GM12878 (cell line): ENCODE measurements around the gene AGPAT4. TPM values are rescaled to one million over a fixed set of nuclear protein-coding genes. Genes with fewer than 3 reads are reported as not detected.

Experiments used
- ATAC-seq: fragments of 200-7000 bp; cut with Tn5 transposase; 3 replicates; pipeline ENCODE4 v1.9.1; 2020; ENCODE audit warnings: mild to moderate bottlenecking, moderate library complexity
- BruUV-seq: library from RNA; stranded (reverse); fragments of 400-500 nt; replicated peaks from 2 replicates; lab custom pipeline; 2021; lab: Mats Ljungman, UMichigan
- CTCF ChIA-PET: fragments of 300-600 bp; sonication (Branson Sonifier 250); formaldehyde crosslinking; extraction: SDS; loops from one replicate; lab custom pipeline; 2021; ENCODE audit warnings: inconsistent platforms; lab: Yijun Ruan, JAX
- POLR2A ChIA-PET: fragments of 350-600 bp; formaldehyde crosslinking; extraction: SDS; loops from one replicate; lab custom pipeline; 2021; ENCODE audit warnings: inconsistent platforms; lab: Charles Lee
- RAD21 ChIA-PET: fragments of 300-600 bp; sonication (Branson Sonifier 250); formaldehyde crosslinking; loops from one replicate; lab custom pipeline; 2023; ENCODE audit warnings: antibody characterized with exemption; ENCODE audit not compliant: unreplicated experiment; lab: Charles Lee
- SMC1A ChIA-PET: fragments of 300-600 bp; sonication (Branson Sonifier 250); formaldehyde crosslinking; loops from one replicate; lab custom pipeline; 2023; ENCODE audit not compliant: unreplicated experiment, uncharacterized antibody; lab: Charles Lee
- DNase-seq: peaks from one replicate; pipeline ENCODE4 v3.0.0-alpha.2; 2011; ENCODE audit warnings: low read depth, low spot score
- FAIRE-seq: peaks from 3 replicates; lab custom pipeline; 2011; peaks lifted over from hg19 to GRCh38; lab: Jason Lieb, UNC
- H2AFZ ChIP-seq: 2 replicates; pipeline ENCODE4 v1.6.0; 2011; ENCODE audit warnings: low read depth, low read length, control low read depth; ENCODE audit not compliant: control insufficient read depth
- H3K27ac ChIP-seq: 2 replicates; pipeline ENCODE4 v1.5.1; 2011; ENCODE audit warnings: control low read depth; ENCODE audit not compliant: control insufficient read depth, insufficient read depth
- H3K27me3 ChIP-seq, 2 experiments: replicated peaks in 1 of 2; 2 replicates each; pipeline versions ENCODE4 v1.6.0 to v1.6.1; 2011; ENCODE audit warnings: low read length in 1 of 2; ENCODE audit not compliant: control insufficient read depth in 2 of 2, insufficient read depth in 2 of 2
- H3K36me3 ChIP-seq, 2 experiments: 2 replicates each; pipeline ENCODE4 v1.5.1; 2011; ENCODE audit warnings: low read length in 1 of 2; ENCODE audit not compliant: control insufficient read depth in 2 of 2, insufficient read depth in 2 of 2
- H3K4me1 ChIP-seq: 2 replicates; pipeline ENCODE4 v1.6.1; 2011; ENCODE audit warnings: mild to moderate bottlenecking, low read length, moderate library complexity, mixed read lengths; ENCODE audit not compliant: control insufficient read depth, insufficient read depth
- H3K4me2 ChIP-seq: 2 replicates; pipeline ENCODE4 v1.6.0; 2011; ENCODE audit warnings: control low read depth; ENCODE audit not compliant: control insufficient read depth, insufficient read depth
- H3K4me3 ChIP-seq: fragments of 200-600 bp; sonication (generic); 2 replicates; pipeline ENCODE4 v1.5.1; 2016
- H3K79me2 ChIP-seq: 2 replicates; pipeline ENCODE4 v1.6.0; 2011; ENCODE audit warnings: low read length; ENCODE audit not compliant: control insufficient read depth, insufficient read depth
- H3K9ac ChIP-seq: 2 replicates; pipeline ENCODE4 v1.8.0; 2011; ENCODE audit warnings: low read length, control low read depth, mixed read lengths; ENCODE audit not compliant: control insufficient read depth, insufficient read depth
- H3K9me3 ChIP-seq: replicated peaks from 3 replicates; pipeline ENCODE4 v1.5.1; 2011; ENCODE audit warnings: mild to moderate bottlenecking, low read length; ENCODE audit not compliant: control insufficient read depth, insufficient read depth
- H4K20me1 ChIP-seq: 2 replicates; pipeline ENCODE4 v1.6.0; 2011; ENCODE audit not compliant: control insufficient read depth, insufficient read depth
- FOS ChIP-seq: IDR thresholded peaks from 3 replicates; pipeline ENCODE4 v1.6.1; 2011; ENCODE audit warnings: borderline replicate concordance; ENCODE audit not compliant: insufficient read length; ENCODE audit errors: extremely low read depth
- GABPA ChIP-seq: IDR thresholded peaks from 2 replicates; pipeline ENCODE4 v1.6.1; 2014; ENCODE audit warnings: antibody characterized with exemption, low read depth, mild to moderate bottlenecking, inconsistent platforms
- HDAC2 ChIP-seq: fragments of 200-600 bp; sonication (generic); IDR thresholded peaks from 2 replicates; pipeline ENCODE4 v1.6.1; 2017
- NBN ChIP-seq: fragments of 450-650 bp; IDR thresholded peaks from 2 replicates; pipeline ENCODE4 v1.6.1; 2016
- NFYB ChIP-seq: IDR thresholded peaks from 2 replicates; pipeline ENCODE4 v1.6.1; 2011; ENCODE audit warnings: low read depth, mild to moderate bottlenecking, low read length, improper control_type of control experiment, moderate library complexity; ENCODE audit not compliant: insufficient read depth
- POLR2AphosphoS5 ChIP-seq: IDR thresholded peaks from 2 replicates; pipeline ENCODE4 v1.6.1; 2011; ENCODE audit warnings: mild to moderate bottlenecking, low read length, inconsistent platforms
- RAD51 ChIP-seq: fragments of 450-650 bp; IDR thresholded peaks from 2 replicates; pipeline ENCODE4 v1.6.1; 2016; ENCODE audit warnings: moderate library complexity, mild to moderate bottlenecking, inconsistent platforms
- SP1 ChIP-seq: IDR thresholded peaks from one replicate; pipeline ENCODE4 v1.6.1; 2011; ENCODE audit warnings: low read depth, low read length
- WRNIP1 ChIP-seq: IDR thresholded peaks from 2 replicates; pipeline ENCODE4 v1.6.1; 2011; ENCODE audit warnings: low read depth, low read length, improper control_type of control experiment, borderline replicate concordance
- ZNF24 ChIP-seq: fragments of 450-650 bp; IDR thresholded peaks from 2 replicates; pipeline ENCODE4 v1.6.1; 2017; ENCODE audit warnings: antibody characterized with exemption, mild to moderate bottlenecking
- ZSCAN29 ChIP-seq: fragments of 450-650 bp; IDR thresholded peaks from 2 replicates; pipeline ENCODE4 v1.6.1; 2017; ENCODE audit warnings: mild to moderate bottlenecking, moderate library complexity
- WGBS: methylation state at CpG from one replicate; pipeline ENCODE4 v1.1.6; 2016; ENCODE audit warnings: low lambda C conversion rate; ENCODE audit not compliant: insufficient replicate concordance, insufficient coverage; ENCODE audit errors: missing lambda C conversion rate; 5-methylcytosine and 5-hydroxymethylcytosine counted together
- in situ Hi-C: fragments of 300-500 bp; cut with MboI; formaldehyde crosslinking; loops from 9 replicates; pipeline ENCODE4 v1.14.3; 2018; ENCODE audit warnings: mixed read lengths
- intact Hi-C: fragments of 100-400 bp; cut with micrococcal nuclease; formaldehyde crosslinking; loops from one replicate; pipeline ENCODE4 v1.14.2; 2022; ENCODE audit not compliant: unreplicated experiment
- polyA plus RNA-seq, 11 experiments: library from polyadenylated mRNA; depleted of rRNA in 4 of 11; unstranded in 6 of 11; stranded (reverse) in 5 of 11; fragments of >200 nt; fragmentation: Nextera tagmentation in 4 of 11; fragmentation: Illumina TruSeq in 1 of 11; extraction: Ambion mirVana in 4 of 11; extraction: Trizol in 1 of 11; gene quantifications; 1 replicate in 1 of 11; 2 replicates in 10 of 11; pipeline versions ENCODE4 v1.2.1 to v1.2.3, GENCODE V29; 2011 to 2016; ENCODE audit warnings: inconsistent platforms in 2 of 11, missing spikeins in 2 of 11, low read depth in 1 of 11
- total RNA-seq, 4 experiments: library from RNA; depleted of rRNA in 3 of 4; stranded (reverse); fragments of >200 nt in 3 of 4; fragmentation: Illumina TruSeq in 1 of 4; extraction: Trizol in 1 of 4; gene quantifications; 2 replicates each; pipeline versions ENCODE4 v1.2.1 to v1.2.3, GENCODE V29; 2013 to 2021
- TF ChIP-seq, protein P1 (sequence below): fragments of 450-650 bp; IDR thresholded peaks from 2 replicates; pipeline ENCODE4 v1.6.1; 2017; ENCODE audit warnings: mild to moderate bottlenecking
- TF ChIP-seq, protein P2 (sequence below): fragments of 450-650 bp; IDR thresholded peaks from 2 replicates; pipeline ENCODE4 v1.6.1; 2017; ENCODE audit warnings: borderline replicate concordance
- TF ChIP-seq, protein P3 (sequence below): fragments of 450-650 bp; IDR thresholded peaks from 2 replicates; pipeline ENCODE4 v1.6.1; 2014; ENCODE audit warnings: mild to moderate bottlenecking

The AGPAT4 gene
- total and polyA plus RNA-seq, 10 of the 15 experiments (the other 5 are each of a cell fraction or from before 2014, with no cell fraction given): 0.34 to 2.2 (median 1.3) TPM

DNA sequence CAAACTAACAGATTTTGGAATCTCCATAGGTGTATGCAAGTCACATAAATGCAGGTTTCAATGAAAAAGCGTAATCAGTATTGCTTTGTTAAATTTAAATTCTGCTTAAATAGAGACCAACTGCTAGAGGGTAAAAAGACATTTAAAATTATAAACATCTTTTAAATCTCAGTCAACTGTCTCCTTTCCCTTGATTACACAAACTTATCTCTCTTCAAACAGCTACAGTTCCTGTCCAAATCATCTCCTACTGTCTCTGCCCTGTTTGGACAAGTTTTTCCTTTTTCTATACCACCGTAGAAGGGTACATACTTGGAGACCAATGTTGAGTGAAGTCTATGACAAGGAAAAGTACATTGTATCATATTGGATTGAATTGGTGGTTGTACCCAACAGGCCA lies 43.5 kb downstream of the AGPAT4 start:
- no peaks in the 10 kb centered on the region for H3K27me3 ChIP-seq
- no peak overlapping the region for H2AFZ ChIP-seq
- no peaks in the 10 kb centered on the region for H4K20me1 ChIP-seq
- no TSS peak for BruUV-seq
- no peaks in the 10 kb centered on the region for H3K4me1 ChIP-seq
- ChIA-PET CTCF (no interaction called here), POLR2A (no interaction called here), RAD21 (no interaction called here), SMC1A (no interaction called here)
- intact Hi-C loops (no loop called here), in situ Hi-C loops (no loop called here)
- no peaks in the 10 kb centered on the region for H3K36me3 ChIP-seq
- no peak overlapping the region for H3K9ac ChIP-seq
- no peak for DNase-seq
- H3K27ac ChIP-seq: no peak overlapping the region
- 50% methylated on average over 2 of the region's 2 CpGs for WGBS
- no peak for ATAC-seq
- H3K4me2 ChIP-seq: no peak overlapping the region
- H3K9me3 ChIP-seq: no peaks in the 10 kb centered on the region
- H3K79me2 ChIP-seq: no peaks in the 10 kb centered on the region
- TF ChIP-seq ZNF24 (no peak), RAD51 (no peak), ZSCAN29 (no peak), HDAC2 (no peak), NBN (no peak), FOS (no peak), POLR2AphosphoS5 (no peak), GABPA (no peak), SP1 (no peak), WRNIP1 (no peak), NFYB (no peak)
- TF ChIP-seq, protein P1, sequence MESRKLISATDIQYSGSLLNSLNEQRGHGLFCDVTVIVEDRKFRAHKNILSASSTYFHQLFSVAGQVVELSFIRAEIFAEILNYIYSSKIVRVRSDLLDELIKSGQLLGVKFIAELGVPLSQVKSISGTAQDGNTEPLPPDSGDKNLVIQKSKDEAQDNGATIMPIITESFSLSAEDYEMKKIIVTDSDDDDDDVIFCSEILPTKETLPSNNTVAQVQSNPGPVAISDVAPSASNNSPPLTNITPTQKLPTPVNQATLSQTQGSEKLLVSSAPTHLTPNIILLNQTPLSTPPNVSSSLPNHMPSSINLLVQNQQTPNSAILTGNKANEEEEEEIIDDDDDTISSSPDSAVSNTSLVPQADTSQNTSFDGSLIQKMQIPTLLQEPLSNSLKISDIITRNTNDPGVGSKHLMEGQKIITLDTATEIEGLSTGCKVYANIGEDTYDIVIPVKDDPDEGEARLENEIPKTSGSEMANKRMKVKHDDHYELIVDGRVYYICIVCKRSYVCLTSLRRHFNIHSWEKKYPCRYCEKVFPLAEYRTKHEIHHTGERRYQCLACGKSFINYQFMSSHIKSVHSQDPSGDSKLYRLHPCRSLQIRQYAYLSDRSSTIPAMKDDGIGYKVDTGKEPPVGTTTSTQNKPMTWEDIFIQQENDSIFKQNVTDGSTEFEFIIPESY: no peak
- TF ChIP-seq, protein P2, sequence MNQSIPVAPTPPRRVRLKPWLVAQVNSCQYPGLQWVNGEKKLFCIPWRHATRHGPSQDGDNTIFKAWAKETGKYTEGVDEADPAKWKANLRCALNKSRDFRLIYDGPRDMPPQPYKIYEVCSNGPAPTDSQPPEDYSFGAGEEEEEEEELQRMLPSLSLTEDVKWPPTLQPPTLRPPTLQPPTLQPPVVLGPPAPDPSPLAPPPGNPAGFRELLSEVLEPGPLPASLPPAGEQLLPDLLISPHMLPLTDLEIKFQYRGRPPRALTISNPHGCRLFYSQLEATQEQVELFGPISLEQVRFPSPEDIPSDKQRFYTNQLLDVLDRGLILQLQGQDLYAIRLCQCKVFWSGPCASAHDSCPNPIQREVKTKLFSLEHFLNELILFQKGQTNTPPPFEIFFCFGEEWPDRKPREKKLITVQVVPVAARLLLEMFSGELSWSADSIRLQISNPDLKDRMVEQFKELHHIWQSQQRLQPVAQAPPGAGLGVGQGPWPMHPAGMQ: no peak
- TF ChIP-seq, protein P3, sequence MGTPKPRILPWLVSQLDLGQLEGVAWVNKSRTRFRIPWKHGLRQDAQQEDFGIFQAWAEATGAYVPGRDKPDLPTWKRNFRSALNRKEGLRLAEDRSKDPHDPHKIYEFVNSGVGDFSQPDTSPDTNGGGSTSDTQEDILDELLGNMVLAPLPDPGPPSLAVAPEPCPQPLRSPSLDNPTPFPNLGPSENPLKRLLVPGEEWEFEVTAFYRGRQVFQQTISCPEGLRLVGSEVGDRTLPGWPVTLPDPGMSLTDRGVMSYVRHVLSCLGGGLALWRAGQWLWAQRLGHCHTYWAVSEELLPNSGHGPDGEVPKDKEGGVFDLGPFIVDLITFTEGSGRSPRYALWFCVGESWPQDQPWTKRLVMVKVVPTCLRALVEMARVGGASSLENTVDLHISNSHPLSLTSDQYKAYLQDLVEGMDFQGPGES: no peak
- no peak overlapping the region for H3K4me3 ChIP-seq
- no peak for FAIRE-seq
